ENCODE measurements around the gene MINDY1.

MINDY1 gene

DNA sequence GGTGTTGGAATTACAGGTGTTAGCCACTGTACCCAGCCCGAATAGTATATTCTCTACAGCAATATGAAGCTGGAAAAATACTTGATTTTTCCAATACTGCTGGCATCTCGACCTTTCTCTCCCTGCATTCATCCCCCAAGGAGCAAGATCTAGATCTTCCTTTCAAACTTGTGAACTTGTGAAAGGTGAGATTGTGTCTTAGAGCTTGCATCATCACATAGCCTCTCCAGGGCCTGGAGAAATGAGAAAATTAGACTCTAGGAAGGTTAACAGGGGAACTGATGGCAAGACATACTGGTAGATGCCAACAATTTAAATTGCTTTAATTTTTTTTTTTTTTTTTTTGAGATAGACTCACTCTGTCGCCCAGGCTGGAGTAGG, 3.6 kb upstream of the MINDY1 start:
- DNase-seq = no peak

- no peak for DNase-seq
Measured at GRCh38 chr1:151009674-151010345, 3.1 kb upstream of the MINDY1 start.

DNA sequence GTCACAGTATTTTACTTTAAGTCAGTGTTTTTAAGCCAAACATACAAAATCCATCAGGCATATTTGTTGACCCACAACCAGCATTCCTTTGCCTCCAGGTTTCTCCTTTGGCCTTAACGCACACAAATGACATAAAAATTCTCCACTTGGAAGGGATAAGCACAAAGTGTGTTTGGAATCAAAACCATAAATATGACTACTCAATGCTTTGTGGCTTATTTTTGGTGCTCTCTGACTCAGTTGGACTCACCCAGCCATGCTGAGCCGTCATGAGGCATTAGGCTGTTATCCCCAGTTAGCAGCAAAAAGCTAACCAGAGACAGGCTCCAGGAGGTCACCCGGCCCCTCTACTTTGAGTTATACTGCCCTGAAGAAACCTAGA, 2.5 kb upstream of the MINDY1 start:
- DNase-seq = no peak

DNA sequence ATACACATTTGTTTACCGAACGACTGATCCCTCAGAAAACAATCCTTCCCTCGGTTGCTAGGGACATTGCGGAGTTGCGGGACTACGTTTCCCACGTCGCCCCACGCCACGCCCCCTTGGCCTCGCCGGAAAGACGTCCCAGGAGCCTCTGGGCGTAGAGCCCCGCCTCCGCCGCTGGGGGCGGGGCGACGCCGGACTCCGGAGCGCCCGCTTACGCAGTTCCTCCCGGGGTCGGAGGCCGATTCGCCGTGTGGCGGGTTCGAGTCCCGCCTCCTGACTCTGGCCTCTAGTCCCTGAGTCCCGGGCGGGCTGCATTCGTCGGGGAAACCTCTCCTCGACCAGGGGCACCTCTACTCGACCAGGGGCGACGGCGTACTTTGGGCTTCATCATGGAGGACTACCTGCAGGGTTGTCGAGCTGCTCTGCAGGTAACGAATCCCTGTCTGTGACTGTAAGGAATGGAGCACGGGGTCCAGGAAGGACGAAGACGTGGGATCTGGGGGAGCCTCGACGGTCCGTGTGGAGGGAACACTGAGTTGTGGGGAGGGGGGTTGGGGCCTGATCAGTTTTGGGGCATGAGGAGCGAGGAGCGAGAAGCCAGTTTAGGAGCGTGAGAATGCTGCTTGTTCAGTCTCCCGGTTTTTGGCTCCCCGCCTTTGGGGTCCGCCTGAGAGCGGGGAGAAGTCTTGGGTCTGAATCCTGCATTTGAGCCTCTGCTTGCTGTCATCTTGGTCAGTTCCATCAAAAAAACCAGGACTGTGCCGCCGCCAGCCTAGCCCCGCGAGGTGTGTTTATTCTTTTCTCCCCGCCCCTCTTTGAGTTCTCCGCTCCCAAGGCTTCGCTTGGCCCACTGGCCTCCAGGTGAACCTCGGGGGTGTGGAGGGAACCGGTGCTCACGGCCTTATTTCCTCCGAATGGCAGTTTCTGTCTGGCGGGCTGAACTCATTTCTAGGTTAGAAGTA, 1.8 kb upstream of the MINDY1 start, which contains the start of gene PRUNE1:
TSS of gene PRUNE1 (plus strand) at position 206 of the 962 bp plus-strand sequence. CDS start at position 390, 184 bp downstream.
- peak; percentile 99 to 100 for DNase-seq

GRCh38 chr1:151007853-151008243, 1.1 kb upstream of the MINDY1 start:
- DNase-seq = no peak

DNA sequence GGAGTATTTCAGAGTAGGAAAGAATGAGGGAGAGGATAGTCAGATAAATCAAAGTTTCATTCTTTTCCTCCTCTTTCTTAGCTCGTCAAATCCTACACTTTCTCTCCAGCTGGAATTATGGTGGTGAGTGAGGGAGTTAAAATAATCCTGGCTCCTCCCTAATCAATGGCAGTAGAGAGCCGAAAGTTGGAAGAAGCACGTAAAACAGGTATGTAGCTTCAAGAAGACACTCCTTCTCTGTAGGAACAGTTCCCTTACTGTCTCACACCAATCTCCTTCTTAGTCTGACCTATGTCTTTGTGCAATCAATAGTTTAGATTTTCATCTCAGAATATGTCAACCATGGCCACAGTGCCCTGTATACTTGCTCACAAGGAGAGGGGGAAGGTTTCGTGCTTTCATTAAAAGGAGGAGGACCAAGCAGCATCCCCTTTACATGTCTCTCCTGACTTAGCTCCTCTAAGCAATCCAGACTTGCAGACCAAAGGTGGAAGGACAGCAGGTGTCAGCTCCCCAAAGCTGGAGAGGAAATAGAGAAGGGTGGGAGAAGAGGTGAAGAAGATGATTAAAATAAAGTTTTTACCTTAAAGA, 878 bp downstream of the MINDY1 start:
- DNase-seq = peak in 1 of 2 experiments; percentile 39

DNA sequence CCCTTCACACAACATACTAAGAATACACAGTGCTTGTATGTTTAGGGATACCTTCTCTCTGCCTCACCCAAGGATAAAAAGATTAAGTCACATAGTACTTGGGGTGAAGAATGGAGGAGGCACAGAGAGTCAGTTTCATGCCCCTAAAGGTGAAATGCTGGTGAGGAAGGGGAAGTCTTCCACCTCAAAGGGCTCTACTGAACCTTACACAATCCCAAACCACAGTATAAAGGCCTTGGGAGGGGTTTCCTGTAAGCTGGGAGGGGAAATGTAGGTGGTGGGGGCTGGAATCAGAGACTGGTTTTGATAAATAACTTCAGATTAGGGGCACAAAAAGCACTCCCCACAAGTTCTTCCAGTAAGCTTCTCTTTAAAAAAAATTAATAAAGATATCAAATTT, 3.5 kb downstream of the MINDY1 start:
- no peak for DNase-seq

DNA sequence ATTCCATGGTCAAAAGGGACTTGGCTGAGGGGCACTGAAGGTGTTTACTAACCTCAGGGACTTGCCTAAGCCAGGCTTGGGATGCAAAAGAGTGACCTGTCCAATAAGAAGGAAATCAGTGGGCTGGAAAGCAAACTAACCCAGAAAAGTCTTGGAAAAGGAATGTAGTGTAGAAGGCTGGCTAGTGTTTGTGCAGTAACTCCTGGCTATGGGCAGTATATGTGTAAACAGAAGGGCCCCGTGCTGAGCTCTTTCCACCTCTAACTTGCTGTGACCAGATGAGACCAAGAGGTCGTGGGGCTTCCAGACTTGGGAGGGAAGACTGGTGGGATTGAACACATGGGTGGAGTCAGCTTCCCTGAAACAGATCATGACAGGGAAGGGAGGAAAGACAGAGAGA, 4.1 kb downstream of the MINDY1 start:
- DNase-seq = no peak

DNA sequence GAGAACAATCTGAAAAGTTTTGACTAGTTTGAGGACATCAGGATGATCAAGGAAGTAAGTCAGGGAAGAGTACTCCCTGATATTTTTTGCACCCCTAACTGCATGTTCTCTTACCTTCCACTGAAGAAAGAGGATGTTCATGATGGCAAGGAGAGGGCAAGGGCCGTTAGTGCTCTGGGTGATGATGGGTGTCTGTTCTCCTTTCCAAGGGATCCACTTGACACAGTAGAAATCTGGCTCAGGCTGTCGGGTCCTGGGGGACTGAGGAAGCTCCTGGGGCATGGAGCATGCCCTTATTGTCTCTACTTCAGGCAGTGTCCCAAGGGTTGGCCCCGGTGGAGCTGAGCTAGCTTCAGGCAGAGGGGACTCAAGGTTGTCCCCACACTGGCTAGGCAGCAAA, 4.7 kb downstream of the MINDY1 start:
- no peak for DNase-seq

GRCh38 chr1:151001602-151002001, 5.1 kb downstream of the MINDY1 start:
- DNase-seq = no peak

- DNase-seq = no peak
Measured at GRCh38 chr1:151000408-151000807, 6.3 kb downstream of the MINDY1 start.

DNA sequence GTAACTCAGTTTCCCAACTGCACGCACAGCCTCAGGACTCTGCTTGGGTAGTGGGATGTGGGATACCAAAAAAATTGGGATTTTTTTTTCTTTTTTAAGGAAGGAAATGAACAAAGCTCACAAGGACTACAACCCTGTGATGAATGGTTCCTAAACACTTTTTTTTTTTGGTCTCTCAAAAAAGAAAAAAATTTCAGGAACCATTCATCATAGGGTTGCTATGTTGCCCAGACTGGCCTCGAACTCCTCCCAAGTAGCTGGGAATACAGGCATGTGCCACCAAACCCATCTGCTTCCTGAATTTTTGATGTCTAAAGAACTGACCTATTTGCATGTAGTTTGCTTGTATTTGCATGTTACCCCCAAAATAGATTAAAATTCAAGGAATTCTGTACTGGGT, 6.8 kb downstream of the MINDY1 start:
- no peak for DNase-seq

DNA sequence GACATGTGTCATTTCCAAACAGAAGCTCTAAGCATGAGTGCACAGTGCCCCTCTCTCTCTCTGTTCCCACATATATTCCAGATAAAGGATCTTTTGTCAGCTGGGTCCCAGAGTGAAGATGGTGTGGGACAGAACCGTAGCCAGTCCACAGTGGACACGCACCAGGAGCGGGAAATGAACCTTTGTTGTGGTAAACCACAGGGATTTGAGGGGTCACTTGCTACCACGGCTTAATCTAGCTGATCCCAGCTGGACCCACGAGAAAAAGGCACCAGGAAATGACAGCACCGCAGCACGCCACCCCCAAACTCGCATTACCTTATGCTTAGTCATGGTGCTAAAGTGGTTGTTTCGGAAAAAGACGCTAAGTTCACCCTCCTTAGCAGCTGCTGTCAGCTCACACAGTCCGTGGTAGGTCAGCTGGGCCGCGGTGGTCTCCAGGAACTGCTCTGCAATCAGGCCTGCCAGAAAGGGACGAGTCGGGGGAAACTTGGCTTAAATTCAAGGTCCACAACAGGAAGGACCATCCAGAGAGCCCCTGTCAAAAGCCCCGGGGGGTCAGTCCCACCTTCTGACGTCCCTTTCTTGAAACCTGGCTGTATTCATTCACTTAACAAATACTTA, 7.5 kb downstream of the MINDY1 start:
- no peak for DNase-seq

- DNase-seq = no peak
Measured at GRCh38 chr1:150997949-150998348, 8.8 kb downstream of the MINDY1 start.

GRCh38 chr1:150997126-150997872, 9.4 kb downstream of the MINDY1 start:
- no peak for DNase-seq

- peak; percentile 25 to 26 for DNase-seq
Measured at GRCh38 chr1:150995896-150996295, 10.8 kb downstream of the MINDY1 start.

- DNase-seq = no peak
Measured at GRCh38 chr1:150995460-150995859, 11.2 kb downstream of the MINDY1 start.

DNA sequence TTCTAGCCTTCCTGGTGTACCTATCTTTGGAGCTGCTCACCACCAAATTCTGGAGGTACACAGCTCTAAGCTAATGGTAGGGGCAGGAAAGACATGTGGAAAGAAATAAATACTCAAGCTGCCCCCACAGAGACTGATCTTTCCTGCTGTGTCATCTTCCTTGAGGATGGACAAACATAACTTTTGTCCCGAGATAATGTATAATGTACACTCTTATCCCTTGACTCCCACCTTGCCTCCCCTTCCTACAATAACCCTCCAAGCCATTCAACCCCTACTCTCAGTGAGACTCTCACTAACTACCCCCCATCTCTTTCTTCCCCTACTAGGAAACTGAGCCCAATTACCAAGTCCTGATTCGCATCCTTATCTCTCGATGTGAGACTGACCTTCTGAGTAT, 12.5 kb downstream of the MINDY1 start:
- no peak for DNase-seq

DNA sequence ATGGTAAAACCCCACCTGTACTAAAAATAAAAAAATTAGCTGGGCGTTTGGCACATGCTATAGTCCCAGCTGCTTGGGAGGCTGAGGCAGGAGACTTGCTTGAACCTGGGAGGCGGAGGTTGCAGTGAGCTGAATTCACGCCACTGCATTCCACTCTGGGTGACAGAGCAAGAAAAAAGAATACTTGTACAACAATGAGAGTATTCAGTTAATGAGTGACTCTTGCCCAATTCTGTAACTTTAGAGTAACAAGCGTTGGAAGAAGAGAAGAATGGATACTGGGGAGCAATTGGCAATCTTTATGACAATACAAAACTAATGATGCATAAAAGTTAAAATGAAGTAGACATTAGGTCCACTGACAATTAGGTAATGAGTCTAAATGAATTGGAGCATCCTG, 14.1 kb downstream of the MINDY1 start:
- no peak for DNase-seq

GRCh38 chr1:150987924-150988323, 18.8 kb downstream of the MINDY1 start:
- no peak for DNase-seq

DNA sequence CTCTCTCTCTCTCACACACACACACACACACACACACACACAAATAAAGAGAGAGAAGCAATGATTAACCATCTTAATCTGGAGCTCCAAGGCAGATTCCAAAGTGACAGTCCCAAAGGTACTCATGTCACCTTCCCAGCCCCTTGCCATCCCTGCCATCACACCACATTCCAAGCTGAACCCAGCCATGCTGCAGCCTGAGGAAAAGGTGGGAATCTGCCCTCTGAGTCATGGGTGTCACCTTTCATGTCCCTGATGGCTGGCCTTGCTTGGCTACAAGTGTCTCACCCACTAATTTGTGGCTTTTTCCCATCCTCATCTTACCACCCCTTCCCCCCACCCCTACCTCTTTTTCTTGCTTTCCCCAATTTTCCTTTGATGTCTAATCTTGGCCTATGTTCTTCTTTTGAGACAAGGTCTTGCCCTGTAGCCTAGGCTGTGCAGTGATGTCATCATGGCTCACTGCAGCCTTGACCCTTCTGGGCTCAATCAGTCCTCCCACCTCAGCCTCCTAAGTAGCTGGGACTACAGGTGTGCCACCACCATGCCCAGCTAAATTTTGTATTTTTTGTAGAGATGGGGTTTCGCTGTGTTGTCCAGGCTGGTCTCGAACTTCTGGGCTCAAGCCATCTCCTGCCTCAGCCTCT, 21.4 kb downstream of the MINDY1 start:
- no peak for DNase-seq
